Epithelial cell of proximal tubule (primary cell): ENCODE results near the gene AIFM3. TPM values are rescaled to one million over a fixed set of nuclear protein-coding genes. Genes with fewer than 3 reads are reported as not detected.

ENCODE experiments used
- DNase-seq: peaks from one replicate; pipeline ENCODE4 v3.0.0-alpha.2; 2011; ENCODE audit warnings: low read depth
- H3K4me3 ChIP-seq: 2 replicates; pipeline ENCODE4 v1.5.1; 2011; ENCODE audit warnings: low read depth, mild to moderate bottlenecking, low read length
- CTCF ChIP-seq: conservative IDR thresholded peaks from 2 replicates; pipeline ENCODE4 v1.5.1; 2012; ENCODE audit warnings: low read depth, mild to moderate bottlenecking, low read length
- total RNA-seq: library from RNA; depleted of rRNA; stranded (reverse); fragments of >200 nt; gene quantifications from 2 replicates; pipeline ENCODE4 v1.2.3, GENCODE V29; 2015

AIFM3 gene
- total RNA-seq, 1 donor from 2014 or later, result 1.8 TPM

DNA sequence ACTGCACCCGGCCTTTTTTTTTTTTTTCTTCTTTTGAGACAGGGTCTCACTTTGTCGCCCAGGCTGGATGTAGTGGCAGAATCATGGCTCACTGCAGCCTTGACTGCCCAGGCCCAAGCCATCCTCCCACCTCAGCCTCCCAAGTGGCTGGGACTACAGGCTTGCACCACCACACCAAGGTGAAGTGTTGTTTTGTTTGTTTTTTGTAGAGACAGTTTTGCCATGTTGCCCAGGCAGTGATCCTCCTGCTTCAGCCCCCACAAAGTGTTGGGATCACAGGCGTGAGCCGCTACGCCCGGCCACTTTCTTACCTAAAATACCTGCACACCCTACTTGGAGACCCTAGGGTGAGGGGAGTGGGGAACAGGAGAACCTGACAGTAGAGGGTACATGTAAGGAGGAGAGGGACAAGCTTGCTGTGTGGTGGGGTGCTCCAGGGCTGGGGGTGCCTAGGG, 4.5 kb upstream of the AIFM3 start:
- no peak for DNase-seq
- H3K4me3 ChIP-seq, result no peak overlapping the region
- no peak for TF ChIP-seq CTCF

- DNase-seq, result no peak
- TF ChIP-seq CTCF, result no peak
- H3K4me3 ChIP-seq, result no peak overlapping the region
These were observed 3.6 kb upstream of the AIFM3 start for GRCh38 chr22:20963201-20964052.

DNA sequence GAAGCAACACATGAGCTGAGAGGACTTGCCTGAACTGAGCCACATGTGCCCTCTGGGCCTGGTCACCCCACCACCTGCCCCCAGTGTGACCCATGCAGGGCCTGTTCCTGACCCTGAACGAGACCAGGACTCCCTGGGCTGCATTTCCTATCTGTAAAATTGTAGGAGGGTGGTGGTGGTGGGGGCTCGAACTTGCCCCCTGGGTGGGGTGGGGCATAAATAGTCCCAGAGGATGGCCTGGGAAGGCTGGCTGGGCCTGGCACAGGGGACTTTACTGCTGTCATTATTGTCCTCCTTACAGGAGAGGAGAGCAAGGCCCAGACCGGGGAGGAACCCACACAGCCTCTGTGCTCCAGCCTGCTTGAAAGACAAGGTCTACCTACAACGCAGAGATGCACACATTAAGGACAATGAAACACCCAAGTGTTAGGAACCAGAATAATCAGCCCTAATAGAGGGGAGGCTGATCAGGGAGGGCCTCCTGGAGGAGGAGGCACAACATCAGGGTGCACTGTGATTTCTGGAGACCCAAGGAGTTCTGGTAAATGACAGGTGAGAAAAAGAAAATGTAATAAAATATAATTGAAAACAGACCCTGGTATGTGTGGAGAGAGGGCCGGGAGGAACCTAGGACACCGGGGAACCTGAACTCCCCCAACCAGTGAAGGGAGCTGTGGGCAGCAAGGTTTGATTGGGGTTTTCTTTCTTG, 2.8 kb upstream of the AIFM3 start:
- peak overlapping the region; percentile 34 for H3K4me3 ChIP-seq
- TF ChIP-seq CTCF, result no peak
- DNase-seq, result no peak

DNA sequence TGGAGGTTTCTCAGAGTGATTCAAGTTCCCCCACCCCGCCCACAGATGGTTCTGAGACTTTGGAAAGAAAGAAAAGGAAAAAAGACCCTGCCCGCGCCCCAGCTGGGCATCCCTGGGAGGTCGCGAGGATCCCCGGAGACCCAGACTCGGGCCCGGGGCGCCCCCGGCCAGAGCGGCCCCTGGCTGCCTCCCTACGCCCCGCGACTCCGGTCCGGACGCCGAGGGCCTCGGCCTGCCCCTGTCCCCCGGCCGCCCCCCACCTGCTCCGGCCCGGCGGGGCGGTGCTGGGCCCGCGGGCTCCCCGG, 2.3 kb upstream of the AIFM3 start:
- DNase-seq, result no peak
- TF ChIP-seq CTCF, result no peak
- peak overlapping the region; percentile 34 for H3K4me3 ChIP-seq

DNA sequence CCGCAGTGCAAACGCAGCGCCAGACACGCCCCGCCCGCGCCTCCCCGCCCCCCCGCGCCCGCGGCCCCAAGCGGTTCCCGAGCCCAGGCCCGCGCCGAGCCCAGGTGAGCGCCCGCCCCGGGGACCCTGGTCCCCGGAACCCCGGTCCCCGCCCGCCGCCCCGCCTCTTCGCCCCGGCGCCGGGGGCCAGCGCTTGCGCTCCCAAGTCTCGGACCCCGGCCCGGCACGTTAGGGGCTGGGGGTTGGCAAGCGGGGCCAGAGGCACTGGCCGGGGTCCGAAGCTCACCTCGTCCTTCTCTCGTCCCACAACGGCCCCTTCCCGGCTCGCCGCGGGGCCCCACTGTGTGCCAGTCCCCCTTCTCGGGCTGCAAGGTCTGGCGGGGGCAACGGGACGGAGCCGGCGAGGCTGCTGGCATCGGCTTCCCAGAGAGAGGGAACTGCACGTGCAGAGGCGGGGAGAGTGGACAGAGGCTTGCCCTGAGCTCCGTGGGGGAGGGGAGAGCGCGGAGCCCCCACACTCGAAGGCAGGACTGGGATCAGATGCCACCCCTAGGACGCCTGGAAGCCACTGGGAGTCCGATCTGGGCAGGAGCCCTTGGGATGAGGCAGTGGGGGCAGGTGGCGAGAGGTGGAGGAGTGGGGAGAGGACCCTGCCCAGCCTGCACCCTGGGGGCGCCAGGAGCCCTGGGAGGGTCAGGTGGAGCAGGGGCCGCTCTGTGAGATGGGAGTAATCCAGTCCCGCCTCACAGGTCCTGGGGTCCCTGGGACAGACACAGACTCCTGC, 1.8 kb upstream of the AIFM3 start:
- TF ChIP-seq CTCF, result no peak
- no peak for DNase-seq
- H3K4me3 ChIP-seq, result peak overlapping the region; percentile 34

- no peak for TF ChIP-seq CTCF
- no peak for DNase-seq
- H3K4me3 ChIP-seq, result no peak overlapping the region
These were observed 883 bp upstream of the AIFM3 start for GRCh38 chr22:20965888-20966855.
